ENCODE measurements around the gene FER1L5.

The FER1L5 gene

DNA sequence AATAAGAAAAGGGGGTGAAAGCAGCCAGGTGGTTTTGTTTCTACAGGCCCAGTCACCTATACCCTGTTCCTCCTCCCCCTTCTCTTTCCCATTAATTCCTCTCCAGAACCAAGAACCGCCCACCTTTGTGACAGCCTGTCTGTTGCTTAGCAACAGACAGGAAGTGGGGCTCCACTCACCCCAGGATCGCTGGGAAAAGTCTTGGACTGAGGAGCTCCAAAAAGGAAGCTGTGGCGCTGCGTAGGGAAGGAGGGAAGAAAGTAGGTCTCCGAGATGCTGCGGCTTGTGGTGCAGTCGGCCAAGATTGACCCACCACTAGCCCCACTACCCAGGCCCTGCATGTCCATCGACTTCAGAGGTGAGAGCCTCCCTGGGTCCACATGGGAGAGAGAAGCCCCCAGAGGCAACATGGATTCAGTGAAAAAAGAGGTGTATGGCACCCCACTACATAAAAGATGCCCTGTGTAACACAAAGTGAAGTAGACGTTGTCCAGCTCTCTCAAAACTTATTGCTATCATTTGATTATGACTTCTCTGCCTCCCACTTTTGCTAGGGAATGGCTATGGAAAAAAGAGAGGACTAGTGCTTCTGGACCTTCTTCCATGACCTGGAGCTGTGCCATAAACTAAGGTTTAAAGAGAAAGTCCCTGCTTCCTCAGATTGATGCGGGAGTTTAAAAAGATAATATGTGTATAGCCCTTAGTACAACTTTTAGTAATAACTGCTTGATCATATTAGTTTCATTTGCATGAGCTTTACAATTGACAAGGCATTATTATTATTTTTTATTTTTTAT is at the start of gene FER1L5:
Gene FER1L5 (plus strand): TSS at position 201 of the 797 bp plus-strand sequence. CDS start 73 bp downstream, at position 274.
- no peak for DNase-seq

DNA sequence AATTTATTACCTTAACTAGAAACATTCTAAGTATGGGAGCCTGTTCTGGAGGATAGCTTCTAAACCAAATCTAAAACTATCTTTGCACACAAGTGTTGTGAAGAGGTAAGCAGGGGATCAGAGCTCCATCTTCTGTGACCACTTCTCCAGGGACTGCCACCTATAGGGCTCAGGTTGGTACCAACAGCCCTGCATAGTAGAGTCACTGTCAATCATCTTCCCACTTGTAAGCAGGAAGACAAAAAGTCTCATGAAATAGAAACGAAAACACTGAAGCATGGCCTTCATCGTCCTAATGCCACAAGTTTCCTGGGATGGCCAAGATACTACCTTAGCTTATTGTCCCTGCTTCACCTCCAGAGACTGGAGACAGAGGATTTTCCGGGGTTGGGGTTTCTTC is 48.3 kb upstream of the FER1L5 start:
- DNase-seq: no peak

DNA sequence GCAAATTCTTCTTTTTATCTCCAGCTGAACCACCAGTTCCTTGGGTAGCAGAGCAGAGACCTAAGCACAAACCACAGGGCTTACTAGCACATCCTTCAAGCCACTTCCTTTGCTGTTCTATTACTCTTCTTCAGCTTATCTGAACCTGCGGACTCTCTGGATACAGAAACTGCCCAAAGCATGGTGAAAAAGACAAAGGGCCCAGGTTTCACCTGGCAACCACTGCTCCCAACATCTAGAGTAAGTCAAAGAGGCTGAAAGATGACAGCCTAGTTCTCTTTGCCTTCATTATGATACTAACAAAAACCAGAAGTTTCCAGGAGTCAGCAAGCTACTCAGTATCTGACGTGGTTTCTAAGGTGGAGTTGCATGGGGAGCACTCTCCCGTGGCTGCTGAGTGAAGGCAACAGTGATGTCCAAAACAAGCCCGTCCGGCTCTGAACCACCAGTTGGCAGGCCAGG is 47.8 kb upstream of the FER1L5 start:
- DNase-seq: peak; percentile 23

DNA sequence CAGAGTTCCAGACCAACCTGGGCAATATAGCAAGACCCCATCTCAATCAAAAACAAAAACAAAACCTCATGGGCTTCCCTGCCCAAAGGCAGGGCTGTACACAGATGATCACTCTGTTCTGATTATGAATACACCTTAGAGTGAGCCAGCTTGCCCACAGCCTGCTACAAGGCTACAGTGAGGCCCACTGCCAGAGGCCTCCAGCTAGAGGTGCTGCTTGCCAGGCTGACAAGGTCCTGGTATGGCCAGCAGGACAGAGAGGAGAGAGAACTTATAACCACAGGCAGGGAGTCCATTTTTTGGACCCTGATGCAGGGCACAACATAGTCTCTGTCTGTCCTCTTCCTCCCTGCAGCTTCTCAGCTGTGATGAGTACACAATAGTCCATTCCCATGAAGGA is 46.0 kb upstream of the FER1L5 start:
- DNase-seq: no peak

DNA sequence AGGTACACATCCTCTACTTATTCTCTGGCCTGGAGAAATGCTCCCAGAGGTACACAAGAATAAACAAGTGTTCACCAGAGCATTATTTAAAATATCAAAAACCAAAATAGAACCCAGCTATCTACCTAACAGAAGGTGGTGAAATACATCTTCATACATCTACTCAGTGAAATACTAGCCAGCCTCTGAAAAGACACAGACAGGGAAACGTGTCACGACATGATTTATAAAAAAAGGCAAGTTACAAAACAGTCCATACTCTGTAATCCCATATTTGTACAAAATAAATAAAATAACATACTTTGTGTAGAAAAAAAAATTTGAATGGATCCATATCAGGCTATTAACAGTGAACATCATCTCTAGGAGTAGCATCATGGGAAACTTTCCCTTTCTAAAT is 42.6 kb upstream of the FER1L5 start:
- no peak for DNase-seq

DNA sequence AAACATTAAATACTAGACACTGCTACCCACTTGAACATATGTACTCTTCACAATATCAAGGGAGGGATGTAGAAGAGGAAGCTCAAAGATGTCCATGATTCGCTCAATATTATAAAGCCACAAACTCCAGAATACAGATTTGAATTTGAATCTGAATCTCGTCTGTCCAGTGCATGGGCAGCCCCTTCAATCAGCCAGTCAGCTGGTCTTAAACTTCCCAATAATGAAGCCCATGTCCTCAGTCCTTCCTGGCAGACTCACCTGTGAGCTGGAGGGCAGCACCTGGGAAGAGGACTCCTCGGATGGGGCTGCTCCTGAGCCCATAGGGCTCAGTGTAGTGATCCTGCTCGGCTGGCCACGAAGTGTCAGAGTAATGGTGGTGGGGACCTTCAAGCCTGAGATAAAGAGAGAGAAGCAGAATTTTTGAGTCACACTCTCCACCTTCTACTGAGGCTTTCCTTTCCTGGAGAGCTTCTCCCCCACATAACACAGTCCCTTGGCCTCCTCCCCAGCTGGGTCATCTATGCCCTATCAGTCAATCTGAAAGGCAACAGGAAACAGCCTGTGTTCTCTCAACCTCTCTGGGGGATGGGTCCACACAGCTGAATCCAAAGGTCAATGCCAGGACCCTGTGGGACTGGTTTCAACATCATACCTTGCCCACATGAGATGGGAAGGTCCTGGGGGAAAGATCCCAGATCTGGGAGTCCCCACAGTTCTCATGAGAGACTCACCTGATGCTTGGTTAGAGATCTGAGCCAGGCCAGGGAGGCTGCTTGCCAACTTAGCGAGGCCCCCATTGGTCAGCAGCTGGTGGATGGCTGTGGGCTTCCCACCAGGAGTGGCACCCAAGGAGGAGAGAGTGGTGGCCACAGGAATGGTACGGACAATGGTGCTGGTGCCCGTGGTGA is 40.9 kb upstream of the FER1L5 start:
- DNase-seq: peak; percentile 48

DNA sequence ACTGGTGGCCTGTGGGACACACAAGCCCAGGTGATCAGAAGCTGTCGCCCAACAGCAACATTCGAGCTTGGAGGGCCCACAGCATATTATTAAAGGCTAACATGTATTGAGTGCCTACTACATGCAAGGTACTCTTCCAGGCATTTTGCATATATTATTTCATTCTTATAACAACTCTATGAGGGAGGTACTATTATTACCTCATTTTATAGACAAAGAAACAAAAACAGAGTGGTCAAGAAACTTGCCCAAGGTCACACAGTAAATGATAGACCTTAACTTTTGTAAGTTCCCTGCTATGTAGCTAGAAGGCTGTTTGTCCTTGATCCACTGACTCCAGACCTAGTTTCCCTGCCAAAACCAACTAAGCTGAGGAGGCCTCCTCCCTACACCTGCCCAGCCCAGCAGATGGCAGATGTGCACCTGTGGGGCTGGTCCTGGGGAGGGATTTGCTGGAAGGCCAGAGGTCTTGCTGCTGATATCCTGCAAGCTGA is 40.2 kb upstream of the FER1L5 start:
- no peak for DNase-seq

DNA sequence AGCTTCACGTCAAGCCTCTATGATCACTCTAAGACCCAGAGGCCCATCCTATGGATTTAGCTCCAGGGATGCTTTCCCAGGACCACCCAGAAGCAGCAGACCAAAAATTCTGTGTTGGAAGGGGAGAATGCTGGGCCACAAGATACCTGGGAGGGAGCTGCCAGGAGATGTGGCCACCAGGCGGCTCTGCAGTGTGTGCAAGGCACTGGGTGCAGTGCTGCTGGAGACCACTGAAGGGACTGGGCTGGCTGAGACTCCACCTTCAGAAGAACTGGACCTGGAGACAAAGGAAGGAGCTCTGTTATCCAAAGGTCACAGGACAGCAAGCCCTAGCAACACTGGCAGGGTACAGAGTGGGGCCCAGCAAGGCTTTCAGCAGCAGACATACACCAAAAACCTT is 38.5 kb upstream of the FER1L5 start:
- no peak for DNase-seq

DNA sequence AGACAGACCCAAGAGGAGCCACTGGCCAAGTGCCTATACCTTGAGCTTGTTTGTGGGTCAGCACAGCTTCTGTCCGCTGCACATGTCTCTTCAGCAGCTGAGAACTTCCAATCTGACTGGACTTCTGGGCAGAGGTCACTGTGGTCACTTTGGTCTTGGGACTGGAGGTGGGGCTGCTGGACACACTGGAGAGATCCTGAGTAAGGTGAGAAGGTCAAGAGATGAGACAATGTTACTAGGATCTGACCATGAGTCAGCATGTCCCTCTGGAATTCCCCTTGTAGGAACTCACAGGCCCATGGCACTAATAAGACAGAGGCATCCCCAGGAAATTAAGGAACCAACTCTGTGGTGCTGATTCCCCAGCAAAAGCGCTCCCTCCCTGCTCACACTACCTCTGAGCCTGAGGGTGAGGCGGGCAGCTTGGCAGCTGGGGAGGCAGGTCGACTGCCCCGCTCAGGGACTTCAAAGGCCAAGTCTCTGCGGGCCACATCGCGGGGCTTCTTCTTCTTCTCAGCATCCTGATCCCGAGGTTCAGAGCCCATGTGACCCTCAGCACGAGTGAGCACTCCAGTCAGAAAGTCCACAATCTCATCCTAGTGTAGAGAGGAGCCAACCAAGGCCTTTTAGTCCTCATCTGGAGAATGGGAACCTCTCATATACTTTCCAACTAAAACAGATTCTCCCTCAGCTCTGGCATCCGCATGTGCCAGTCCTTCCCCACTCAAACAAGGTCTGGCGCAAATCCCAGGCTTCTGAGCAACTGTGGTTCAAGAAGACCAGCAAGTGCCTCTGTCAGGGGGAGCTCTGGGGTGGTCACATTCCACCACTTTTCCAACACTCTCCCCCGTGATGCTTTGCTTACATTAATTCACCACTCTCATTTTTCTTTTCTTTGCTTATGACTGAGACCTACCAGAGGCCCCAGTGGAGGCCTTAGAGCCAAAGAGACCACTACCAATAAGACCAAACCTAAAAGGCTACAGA is 33.8 kb upstream of the FER1L5 start:
- DNase-seq: no peak

DNA sequence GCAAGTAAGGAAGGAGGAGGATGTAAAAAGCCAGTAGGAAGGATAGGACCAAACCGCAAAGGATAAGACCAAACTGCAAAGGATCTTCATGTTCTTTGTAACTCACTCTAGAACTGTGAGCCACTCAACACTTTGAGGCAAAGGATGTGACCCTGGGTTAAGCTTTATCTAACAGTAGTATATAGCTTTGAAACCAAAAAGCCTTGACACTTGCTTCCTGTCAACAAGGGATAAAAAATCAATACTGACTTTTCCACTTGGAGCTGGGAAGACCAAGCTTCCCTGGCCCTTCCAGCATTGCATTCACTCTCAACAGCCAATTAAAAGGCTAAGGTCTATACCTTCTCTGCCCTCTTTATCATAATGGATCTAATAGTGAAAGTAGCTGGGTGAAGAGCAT is 26.4 kb upstream of the FER1L5 start:
- no peak for DNase-seq

DNA sequence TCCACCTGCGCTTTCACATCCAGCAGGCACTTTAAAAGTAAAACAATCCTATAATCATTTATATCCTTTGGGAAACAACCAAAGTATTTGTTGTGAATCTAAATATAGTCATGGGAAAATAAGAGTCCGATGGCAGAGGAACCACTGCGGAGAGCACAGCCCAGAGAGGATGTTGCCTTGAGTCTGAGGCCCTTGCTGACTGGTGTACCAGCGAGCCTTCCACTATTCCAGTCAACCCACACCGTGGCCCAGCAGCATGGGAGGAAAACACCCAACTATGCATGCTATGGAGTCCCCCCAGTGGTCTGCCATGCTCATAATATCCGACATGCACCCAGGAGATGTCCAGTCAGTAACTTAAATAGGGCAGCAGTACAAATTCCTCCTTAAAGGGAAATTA is 26.0 kb upstream of the FER1L5 start:
- no peak for DNase-seq

DNA sequence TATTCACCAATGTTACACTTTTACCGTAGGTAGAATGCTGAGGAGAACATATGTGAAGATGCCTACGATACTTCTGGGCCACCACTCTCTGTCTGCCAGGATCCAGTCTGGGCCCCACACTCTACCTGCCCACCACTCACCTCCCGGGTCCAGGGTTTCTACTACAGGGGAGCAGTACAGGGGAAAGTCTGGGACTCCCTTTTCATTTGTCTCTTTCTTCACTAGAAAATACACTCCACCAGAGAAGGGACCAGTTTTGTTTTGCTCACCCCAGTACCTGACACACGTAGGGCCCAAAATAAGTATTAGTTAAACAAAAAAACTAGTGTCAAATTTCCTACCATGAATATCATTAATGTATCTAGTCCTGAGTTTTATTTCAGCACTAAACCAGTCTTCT is 25.6 kb upstream of the FER1L5 start:
- DNase-seq: no peak

DNA sequence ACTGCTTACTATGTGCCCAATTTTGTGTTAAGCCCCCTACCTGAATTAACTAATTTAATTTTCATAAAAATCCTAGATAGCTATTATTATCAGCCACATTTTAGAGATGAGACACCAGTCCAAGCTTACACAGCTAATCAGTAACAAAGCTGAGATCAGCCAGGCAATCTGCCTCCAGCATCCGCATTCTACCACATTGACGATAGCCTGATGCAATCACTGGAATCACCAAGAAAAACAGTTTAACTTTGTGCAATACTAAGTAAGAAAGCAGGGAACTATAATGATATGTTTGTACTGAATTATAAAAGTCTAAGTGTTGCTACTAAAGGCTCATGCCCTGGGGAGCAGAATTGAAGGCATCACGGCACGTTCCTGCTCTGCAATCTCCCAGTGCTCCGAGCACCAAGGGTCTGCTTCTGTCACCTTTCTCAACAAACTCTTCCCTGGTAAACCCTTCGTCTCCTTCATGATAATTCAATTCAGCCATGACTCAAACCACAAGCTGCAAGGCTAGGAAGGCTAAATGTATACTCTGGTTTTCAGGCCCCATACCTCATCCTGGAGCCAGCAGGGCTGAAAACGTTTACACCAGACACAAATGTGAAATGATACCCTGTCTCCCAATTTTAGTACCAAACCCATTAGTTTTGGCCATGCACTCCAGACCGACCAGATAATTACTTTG is 23.8 kb upstream of the FER1L5 start:
- DNase-seq: no peak

DNA sequence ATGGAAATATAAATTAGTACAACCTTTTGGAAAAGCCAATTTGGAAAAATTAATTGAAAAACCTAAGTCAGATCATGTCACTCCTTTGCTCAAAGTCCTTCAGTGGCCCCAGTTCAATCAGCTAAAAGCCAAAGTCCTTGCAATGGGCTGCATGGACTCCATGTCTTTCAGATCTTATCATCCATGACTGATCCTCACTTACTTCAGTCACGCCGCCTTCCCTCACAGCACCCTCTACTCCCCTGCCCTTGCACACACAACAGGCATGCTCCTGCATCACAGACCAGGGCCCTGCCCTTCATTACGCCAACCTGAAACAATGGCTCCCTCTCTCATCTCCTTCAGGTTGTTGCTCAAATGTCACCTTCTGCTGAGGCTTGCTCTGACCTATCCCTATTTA is 20.0 kb upstream of the FER1L5 start:
- no peak for DNase-seq

DNA sequence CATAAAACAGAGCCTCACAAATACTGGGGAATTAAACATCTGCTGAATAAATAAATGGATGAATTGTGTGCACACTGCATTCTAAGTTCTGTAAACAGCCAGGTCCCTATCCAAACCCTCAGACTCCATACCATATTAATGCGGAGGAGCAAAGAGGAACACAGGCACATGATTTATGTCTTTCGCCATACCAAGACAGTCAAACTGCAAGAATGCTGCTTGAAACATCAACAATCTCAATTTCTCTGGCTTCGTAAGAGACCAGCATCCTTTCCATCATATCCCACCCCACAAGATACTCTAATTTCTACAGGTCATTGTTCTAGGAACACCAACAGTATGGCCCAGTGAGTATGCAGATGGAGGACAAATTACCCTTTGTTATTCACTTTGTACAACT is 19.4 kb upstream of the FER1L5 start:
- DNase-seq: no peak

DNA sequence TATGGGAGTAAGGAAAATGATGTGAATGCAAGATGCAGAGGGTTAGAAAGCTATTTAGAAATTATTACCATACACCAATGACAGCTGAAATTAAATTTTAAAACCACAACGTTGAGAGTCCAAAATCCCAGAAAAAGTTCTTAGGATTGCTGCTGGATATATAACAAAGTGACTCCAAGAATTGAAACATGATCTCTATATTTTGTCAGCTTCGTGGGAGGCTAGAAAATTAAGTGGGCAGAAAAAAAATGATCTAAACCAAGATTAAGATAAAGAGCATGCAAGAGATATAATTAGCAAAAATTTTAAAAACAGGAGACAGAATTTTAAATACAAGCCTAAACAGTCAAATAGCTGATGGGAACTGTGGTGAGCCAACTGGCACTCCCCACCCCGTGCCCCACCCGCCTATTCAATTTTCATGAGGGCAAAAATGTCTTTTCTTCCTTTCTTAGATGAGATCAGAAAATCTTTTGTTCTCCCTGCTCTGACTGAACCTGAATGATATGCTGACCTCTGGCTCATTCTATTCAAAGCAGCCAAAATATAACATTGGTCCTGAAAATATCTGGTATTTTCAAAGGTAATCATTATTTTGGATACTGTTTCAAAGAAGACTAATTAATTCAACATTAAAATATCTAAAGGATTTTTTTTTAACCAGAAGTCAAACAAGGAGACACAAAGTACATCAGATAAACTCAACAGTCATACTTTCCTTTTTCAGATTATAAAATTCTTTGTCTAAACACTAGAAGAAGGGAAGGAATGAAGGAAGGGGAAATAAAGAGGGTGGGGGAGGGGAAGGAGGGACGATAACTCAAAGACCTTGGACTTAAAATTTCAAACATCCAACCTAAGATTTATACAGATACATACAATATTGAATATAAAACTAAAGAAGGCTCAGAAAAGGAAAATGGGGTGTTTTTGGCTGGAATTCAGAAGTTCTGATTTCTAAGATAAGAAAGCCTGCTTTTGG is 16.7 kb upstream of the FER1L5 start:
- DNase-seq: no peak

DNA sequence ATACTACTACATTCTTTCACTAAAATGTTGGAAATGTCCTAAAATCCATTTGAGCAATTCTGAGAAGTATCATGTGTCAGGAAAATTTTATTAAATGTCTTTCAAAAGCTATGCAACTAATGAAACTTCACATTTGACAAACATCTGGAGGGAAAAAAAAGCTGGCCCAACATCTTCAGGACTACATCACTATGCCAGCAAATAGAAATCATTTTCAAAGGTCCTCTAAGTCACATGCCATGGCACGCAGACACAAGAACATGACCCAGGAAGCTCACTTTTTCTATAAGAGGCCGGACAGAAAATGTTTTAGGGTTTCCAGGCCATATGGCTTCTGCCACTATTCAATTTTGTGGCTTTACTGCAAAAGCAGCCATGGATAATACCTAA is 16.0 kb upstream of the FER1L5 start:
- no peak for DNase-seq

DNA sequence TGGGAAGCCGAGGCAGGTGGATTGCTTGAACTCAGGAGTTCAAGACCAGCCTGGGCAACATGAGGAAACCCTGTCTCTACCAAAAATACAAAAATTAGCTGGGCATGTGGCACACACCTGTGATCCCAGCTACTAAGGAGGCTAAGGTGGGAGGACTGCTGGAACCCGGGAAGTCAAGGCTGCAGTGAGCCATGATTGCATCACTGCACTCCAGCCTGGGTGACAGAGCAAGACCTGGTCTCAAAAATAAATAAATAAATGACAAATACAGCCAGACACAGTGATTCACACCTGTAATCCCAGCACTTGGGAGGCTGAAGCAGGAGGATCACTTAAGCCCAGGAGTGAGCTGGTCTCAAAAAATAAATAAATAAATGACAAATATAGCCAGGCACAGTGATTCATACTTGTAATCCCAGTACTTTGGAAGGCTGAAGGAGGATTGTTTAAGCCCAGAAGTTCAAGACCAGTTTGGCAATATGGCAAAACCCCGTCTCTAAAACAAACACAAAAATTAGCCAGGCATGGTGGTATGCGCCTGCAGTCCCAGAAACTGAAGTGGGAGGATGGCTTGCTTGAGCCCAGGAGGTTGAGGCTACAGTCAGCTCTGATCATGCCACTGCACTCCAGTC is 10.6 kb upstream of the FER1L5 start:
- DNase-seq: no peak

DNA sequence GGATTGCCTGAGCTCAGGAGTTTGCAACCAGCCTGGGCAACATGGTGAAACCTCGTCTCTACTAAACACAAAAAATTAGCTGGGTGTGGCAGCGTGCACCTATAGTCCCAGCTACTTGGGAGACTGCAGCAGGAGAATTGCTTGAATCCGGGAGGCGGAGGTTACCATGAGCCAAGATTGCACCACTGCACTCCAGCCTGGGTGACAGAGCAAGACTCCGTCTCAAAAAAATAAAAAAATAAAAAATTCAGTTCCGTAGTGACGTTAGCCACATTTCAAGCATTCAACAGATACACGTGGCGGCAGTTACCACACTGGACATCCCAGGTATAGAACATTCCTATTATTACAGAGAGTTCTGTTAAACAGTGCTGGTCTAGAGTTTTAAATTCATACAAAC is 8.9 kb upstream of the FER1L5 start:
- DNase-seq: no peak

DNA sequence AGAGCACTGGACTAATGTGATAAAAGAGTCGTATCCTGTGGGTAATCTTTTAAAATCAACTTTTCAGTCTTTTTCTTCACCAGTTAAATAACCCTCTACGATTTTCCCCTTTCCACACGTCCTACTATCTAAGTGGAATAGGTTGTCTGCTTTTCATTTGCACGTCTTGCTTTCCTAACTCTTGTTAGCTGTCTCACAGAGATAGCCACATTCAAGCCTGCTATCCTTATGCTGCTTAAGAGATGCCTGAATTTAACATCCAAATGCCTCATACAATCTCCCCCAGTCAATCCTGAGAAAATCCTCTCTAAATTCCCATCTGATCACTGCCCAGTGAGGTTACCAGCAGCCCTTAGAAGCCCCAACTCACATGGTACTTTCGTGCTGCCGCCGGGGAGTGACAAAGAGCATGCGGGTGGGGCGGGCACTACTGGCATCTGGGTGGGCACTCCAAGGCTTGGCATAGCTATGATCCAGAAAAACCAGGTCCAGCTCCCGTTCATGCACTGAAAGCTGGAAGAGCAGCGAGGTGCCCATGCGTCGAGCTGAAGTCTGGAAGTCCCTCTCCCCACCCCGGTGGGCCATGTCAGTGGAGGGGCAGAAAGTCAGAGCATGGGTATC is 5.9 kb upstream of the FER1L5 start:
- DNase-seq: peak; percentile 19

Measured in hematopoietic multipotent progenitor cell treated with erythropoietin and hydrocortisone succinate and interleukin-3 and kit ligand, for 8 days (in vitro differentiated cells).